ENCODE data around the gene OR5K1. TPM values are rescaled to one million over a fixed set of nuclear protein-coding genes. Genes with fewer than 3 reads are reported as not detected.

OR5K1 gene
- total RNA-seq, 120 experiments from 2014 or later = not detected

Other genes starting within 250 kb of the OR5K1 start
- gene OR5H6, start 199.0 kb upstream of the OR5K1 start, total RNA-seq = not detected
- gene OR5H2, start 180.7 kb upstream of the OR5K1 start, total RNA-seq = not detected
- not detected for gene OR5K4, start 109.3 kb upstream of the OR5K1 start, total RNA-seq
- gene OR5K3, start 72.5 kb upstream of the OR5K1 start, total RNA-seq = not detected
- gene OR5K2, start 34.5 kb downstream of the OR5K1 start, total RNA-seq = not detected
- gene CLDND1, start 59.7 kb downstream of the OR5K1 start, total RNA-seq = 1,000 to 10,000 TPM in 22 of 120 experiments, 100 to 1,000 TPM in 98; 175 to 2,533 (median 594) TPM
- under 1 TPM in 1 of 120 experiments, not detected in 119; 0.56 TPM for gene GPR15, start 68.8 kb downstream of the OR5K1 start, total RNA-seq
- gene CPOX, start 130.4 kb downstream of the OR5K1 start, total RNA-seq = 100 to 1,000 TPM in 3 of 120 experiments, 10 to 100 TPM in 117; 23.2 to 140 (median 47.8) TPM